ENCODE data around the gene BEST2. TPM values are rescaled to one million over a fixed set of nuclear protein-coding genes. Genes with fewer than 3 reads are reported as not detected.

Gene BEST2
- total RNA-seq, 1 experiment from 2014 or later, result 0.70 TPM

- Mint-ChIP-seq H3K4me3 (ENCODE audit: unreplicated experiment) (no peak overlapping the region), H3K4me1 (ENCODE audit: insufficient read depth, unreplicated experiment) (peaks cover 5% of the 10 kb centered on the region), H3K9me3 (ENCODE audit: unreplicated experiment) (no peaks in the 10 kb centered on the region), H3K27me3 (ENCODE audit: insufficient read depth, unreplicated experiment) (no peaks in the 10 kb centered on the region), H3K36me3 (ENCODE audit: insufficient read depth, unreplicated experiment) (no peaks in the 10 kb centered on the region), H3K27ac (ENCODE audit: low read depth, unreplicated experiment) (no peak overlapping the region)
- no peak for DNase-seq (ENCODE audit: unreplicated experiment)
- ChIA-PET POLR2A (interaction anchor here (0.8 to 3.4 kb wide), 9 partner anchors 8 to 89 kb away, joined by 3 to 15 read pairs (median 5); partner anchors contain the start of genes BEST2, GET3 and TRIR), CTCF (interaction anchor here (0.6 to 13.2 kb wide), 29 partner anchors 7 to 1374 kb away, joined by 3 to 307 read pairs (median 5); partner anchors contain the start of genes BEST2, GET3, HOOK2 and JUNB)
- no peak for TF ChIP-seq CTCF (IDR thresholded peaks at IDR 0.05; ENCODE audit: unreplicated experiment)
- no TSS peak for BruUV-seq (replicated peaks)
- intact Hi-C loops (cut with micrococcal nuclease), result loop anchor here (1.0 kb wide), 2 partner anchors 37 to 88 kb away; no protein-coding TSS in a partner anchor
Measured at GRCh38 chr19:12759686-12760085, 8.1 kb downstream of the BEST2 start.

DNA sequence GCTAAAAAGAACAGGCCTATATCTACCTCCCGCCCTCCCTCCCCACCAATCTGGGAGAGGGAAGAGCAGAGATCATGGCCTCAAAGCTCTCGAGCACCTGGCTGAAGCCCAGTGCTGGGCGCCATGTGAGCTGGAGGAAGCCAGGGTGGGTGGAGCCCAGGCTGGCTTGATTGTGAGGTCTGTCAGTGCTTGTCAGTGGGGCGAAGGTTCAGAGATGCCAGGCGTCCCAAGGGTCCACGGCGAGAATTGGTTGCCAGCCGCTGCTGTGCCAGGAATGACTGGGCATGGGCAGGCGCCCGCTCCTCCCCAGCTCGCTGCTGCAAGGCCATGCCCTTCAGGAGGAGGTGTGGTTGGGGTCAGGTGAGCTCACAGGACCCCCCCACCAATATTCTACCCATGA lies 11.5 kb downstream of the BEST2 start:
- intact Hi-C loops (cut with micrococcal nuclease), result no loop called here
- Mint-ChIP-seq H3K4me3 (ENCODE audit: unreplicated experiment) (no peak overlapping the region), H3K9me3 (ENCODE audit: unreplicated experiment) (no peaks in the 10 kb centered on the region), H3K27ac (ENCODE audit: low read depth, unreplicated experiment) (no peak overlapping the region), H3K36me3 (ENCODE audit: insufficient read depth, unreplicated experiment) (peaks cover 15% of the 10 kb centered on the region), H3K27me3 (ENCODE audit: insufficient read depth, unreplicated experiment) (no peaks in the 10 kb centered on the region), H3K4me1 (ENCODE audit: insufficient read depth, unreplicated experiment) (peaks cover 10% of the 10 kb centered on the region)
- ChIA-PET CTCF (interaction anchor here (0.5 to 13.2 kb wide), 8 partner anchors 11 to 128 kb away, joined by 3 to 307 read pairs (median 10); partner anchors contain the start of genes BEST2, HOOK2, JUNB and PRDX2), POLR2A (interaction anchor here (0.6 to 1.0 kb wide), 5 partner anchors 13 to 48 kb away, joined by 3 to 4 read pairs (median 3); partner anchors contain the start of genes JUNB and TRIR)
- no TSS peak for BruUV-seq (replicated peaks)
- TF ChIP-seq CTCF (IDR thresholded peaks at IDR 0.05; ENCODE audit: unreplicated experiment), result no peak
- no peak for DNase-seq (ENCODE audit: unreplicated experiment)

DNA sequence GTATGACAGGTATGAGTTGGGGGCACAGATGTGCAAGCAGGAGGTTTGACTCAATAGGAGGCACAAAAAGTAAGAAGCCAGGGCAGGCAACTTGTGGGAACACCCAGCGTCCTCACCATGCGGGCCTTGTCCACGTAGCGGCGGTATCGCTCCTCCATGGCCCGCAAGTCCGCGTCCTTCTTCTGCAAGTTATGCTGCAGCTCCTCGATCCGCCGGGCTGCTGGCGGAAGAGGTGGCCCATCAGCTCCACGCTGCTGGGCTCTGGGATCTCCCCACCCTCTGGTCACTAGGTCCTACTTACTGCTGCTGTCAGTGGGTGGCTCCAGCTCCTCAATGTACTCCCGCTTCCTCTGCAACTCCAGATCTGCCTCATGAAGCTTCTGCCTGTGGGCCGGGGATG lies 13.1 kb downstream of the BEST2 start:
- no peak for TF ChIP-seq CTCF (IDR thresholded peaks at IDR 0.05; ENCODE audit: unreplicated experiment)
- no TSS peak for BruUV-seq (replicated peaks)
- Mint-ChIP-seq H3K27ac (ENCODE audit: low read depth, unreplicated experiment) (no peak overlapping the region), H3K36me3 (ENCODE audit: insufficient read depth, unreplicated experiment) (peaks cover 20% of the 10 kb centered on the region), H3K27me3 (ENCODE audit: insufficient read depth, unreplicated experiment) (no peaks in the 10 kb centered on the region), H3K9me3 (ENCODE audit: unreplicated experiment) (no peaks in the 10 kb centered on the region), H3K4me1 (ENCODE audit: insufficient read depth, unreplicated experiment) (peaks cover 10% of the 10 kb centered on the region), H3K4me3 (ENCODE audit: unreplicated experiment) (no peak overlapping the region)
- intact Hi-C loops (cut with micrococcal nuclease), result no loop called here
- POLR2A ChIA-PET, result interaction anchor here (0.6 to 2.0 kb wide), 2 partner anchors 33 to 83 kb away, joined by 4 to 6 read pairs; no protein-coding TSS in a partner anchor
- no peak for DNase-seq (ENCODE audit: unreplicated experiment)
- CTCF ChIA-PET, result interaction anchor here (0.6 to 13.2 kb wide), 10 partner anchors 7 to 84 kb away, joined by 3 to 307 read pairs (median 4); partner anchors contain the start of genes BEST2, JUNB, PRDX2 and THSD8

GRCh38 chr19:12766051-12766521 lies 14.5 kb downstream of the BEST2 start:
- Mint-ChIP-seq H3K9me3 (ENCODE audit: unreplicated experiment) (no peaks in the 10 kb centered on the region), H3K4me3 (ENCODE audit: unreplicated experiment) (peak overlapping the region; percentile 69), H3K4me1 (ENCODE audit: insufficient read depth, unreplicated experiment) (peaks cover 5% of the 10 kb centered on the region), H3K27me3 (ENCODE audit: insufficient read depth, unreplicated experiment) (no peaks in the 10 kb centered on the region), H3K27ac (ENCODE audit: low read depth, unreplicated experiment) (no peak overlapping the region), H3K36me3 (ENCODE audit: insufficient read depth, unreplicated experiment) (peaks cover 20% of the 10 kb centered on the region)
- POLR2A ChIA-PET, result interaction anchor here (0.6 to 2.9 kb wide), 16 partner anchors 8 to 164 kb away, joined by 3 to 17 read pairs (median 4); partner anchors contain the start of genes GCDH, GET3, JUNB and PRDX2
- no TSS peak for BruUV-seq (replicated peaks)
- intact Hi-C loops (cut with micrococcal nuclease), result loop anchor here (1.0 kb wide), 1 partner anchor 30 kb away; no protein-coding TSS in a partner anchor
- peak; percentile 67 for TF ChIP-seq CTCF (IDR thresholded peaks at IDR 0.05; ENCODE audit: unreplicated experiment)
- peak; percentile 77 for DNase-seq (ENCODE audit: unreplicated experiment)
- CTCF ChIA-PET, result interaction anchor here (0.6 to 13.2 kb wide), 15 partner anchors 9 to 1390 kb away, joined by 3 to 307 read pairs (median 4); partner anchors contain the start of genes HOOK2, JUNB, PRDX2 and THSD8
